Sigmoid colon (tissue), 7 donors: ENCODE results near the gene DCP1A. TPM values are rescaled to one million over a fixed set of nuclear protein-coding genes. Genes with fewer than 3 reads are reported as not detected.

Source experiments
- DNase-seq: peaks from one replicate; pipeline ENCODE4 v3.0.0-alpha.2; 2019
- H3K27ac ChIP-seq, 4 donors: fragments of 200-600 bp; sonication (generic); one replicate each; pipeline ENCODE4 v1.5.1; 2016 to 2019; ENCODE audit warnings: mild to moderate bottlenecking in 1 of 4
- H3K27me3 ChIP-seq, 3 donors: fragments of 200-600 bp; sonication (generic); one replicate each; pipeline ENCODE4 v1.5.1; 2019; ENCODE audit warnings: mild to moderate bottlenecking in 1 of 3
- H3K36me3 ChIP-seq, 4 donors: fragments of 200-600 bp; sonication (generic); one replicate each; pipeline ENCODE4 v1.5.1; 2016 to 2019
- H3K4me1 ChIP-seq, 4 donors: fragments of 200-600 bp; sonication (generic); one replicate each; pipeline ENCODE4 v1.5.1; 2017 to 2019
- H3K4me3 ChIP-seq, 4 donors: fragments of 200-600 bp; sonication (generic); one replicate each; pipeline ENCODE4 v1.5.1; 2017 to 2019; ENCODE audit warnings: mild to moderate bottlenecking in 2 of 4, moderate library complexity in 1 of 4
- H3K9me3 ChIP-seq, 4 donors: fragments of 200-600 bp in 3 of 4; sonication (generic) in 3 of 4; one replicate each; pipeline versions ENCODE4 v1.5.1 to v1.6.1; 2013 to 2019
- EP300 ChIP-seq, 4 donors: sonication (generic); formaldehyde crosslinking; IDR thresholded peaks; one replicate each; pipeline ENCODE4 v1.6.1; 2017; ENCODE audit warnings: antibody characterized with exemption in 4 of 4
- POLR2A ChIP-seq, 2 donors: fragments of 450-650 bp; IDR thresholded peaks; one replicate each; pipeline ENCODE4 v1.6.1; 2016; ENCODE audit warnings: antibody characterized with exemption in 2 of 2, mild to moderate bottlenecking in 2 of 2, moderate library complexity in 2 of 2
- POLR2AphosphoS5 ChIP-seq, 4 donors: sonication (generic); formaldehyde crosslinking; IDR thresholded peaks; one replicate each; pipeline ENCODE4 v1.6.1; 2017; ENCODE audit warnings: antibody characterized with exemption in 4 of 4
- WGBS, 2 donors: extraction: QIAGEN DNeasy Blood & Tissue Kit; methylation state at CpG; one replicate each; pipeline ENCODE4 v1.1.7; 2013; 5-methylcytosine and 5-hydroxymethylcytosine counted together
- intact Hi-C: fragments of 100-400 bp; cut with DNase I; formaldehyde crosslinking; loops from one replicate; pipeline ENCODE4 v1.15.1; 2023
- polyA plus RNA-seq, 3 donors: library from polyadenylated mRNA; stranded (reverse); fragments of 200-250 nt; gene quantifications; one replicate each; pipeline ENCODE4 v1.2.3, GENCODE V29; 2013
- total RNA-seq, 4 donors: library from RNA; depleted of rRNA; stranded (reverse); fragments of >200 nt; gene quantifications; one replicate each; pipeline ENCODE4 v1.1.0, GENCODE V29; 2016
- TF ChIP-seq, protein P1 (sequence below), 4 experiments: fragments of 450-650 bp in 3 of 4; fragments of 200-600 bp in 1 of 4; IDR thresholded peaks; one replicate each; pipeline ENCODE4 v1.5.1; 2016 to 2019; ENCODE audit warnings: antibody characterized with exemption in 4 of 4, mild to moderate bottlenecking in 3 of 4, moderate library complexity in 2 of 4
- donor health status: healthy with polysubstance abuse.
- donor health status: Bipolar disorder and iron deficiency.
- donor health status: healthy.

The DCP1A gene
- total and polyA plus RNA-seq, 7 donors = 4.8 to 32.7 (median 21.0) TPM

DNA sequence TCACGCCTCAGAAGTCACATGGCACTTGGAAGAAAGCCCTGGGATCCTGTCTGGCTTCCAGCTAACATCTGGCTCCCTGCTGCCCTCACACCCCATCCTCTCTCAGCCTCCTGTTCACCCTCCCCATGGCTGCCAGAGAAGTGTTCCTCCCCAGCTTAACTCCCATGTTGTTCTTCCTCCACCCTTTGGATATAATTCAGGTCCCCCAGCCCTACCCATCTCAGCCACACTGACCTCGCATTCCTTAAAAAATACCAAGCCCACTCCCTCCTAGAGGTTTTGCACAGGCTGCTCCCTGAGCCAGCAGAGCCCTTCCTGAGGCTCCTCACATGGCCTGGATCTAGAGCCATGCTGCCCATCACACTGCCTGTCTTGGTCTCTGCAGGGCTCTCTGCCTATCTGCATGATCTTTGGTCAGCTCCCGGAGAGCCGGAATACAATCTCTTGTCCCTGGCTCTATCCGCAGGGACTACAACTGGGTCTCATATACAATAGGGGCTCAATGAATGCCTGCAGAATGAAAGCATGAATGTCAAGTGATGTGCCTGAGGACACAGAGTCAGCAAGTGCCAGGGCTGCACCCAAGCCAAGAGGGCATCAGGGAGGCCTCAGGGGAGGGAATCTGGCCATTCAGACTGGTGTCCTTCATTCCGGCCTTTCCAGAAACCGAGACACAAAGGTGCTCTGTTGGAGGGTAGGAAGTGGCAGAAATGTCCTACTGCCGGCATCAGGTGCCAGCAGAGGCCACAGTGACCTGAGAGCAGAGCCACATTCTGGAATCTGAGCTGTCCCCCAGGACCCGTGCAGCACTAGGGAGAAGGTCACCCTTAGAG, 87.7 kb downstream of the DCP1A start:
- TF ChIP-seq POLR2A (IDR thresholded peaks at IDR 0.05) = no peak
- TF ChIP-seq, protein P1, sequence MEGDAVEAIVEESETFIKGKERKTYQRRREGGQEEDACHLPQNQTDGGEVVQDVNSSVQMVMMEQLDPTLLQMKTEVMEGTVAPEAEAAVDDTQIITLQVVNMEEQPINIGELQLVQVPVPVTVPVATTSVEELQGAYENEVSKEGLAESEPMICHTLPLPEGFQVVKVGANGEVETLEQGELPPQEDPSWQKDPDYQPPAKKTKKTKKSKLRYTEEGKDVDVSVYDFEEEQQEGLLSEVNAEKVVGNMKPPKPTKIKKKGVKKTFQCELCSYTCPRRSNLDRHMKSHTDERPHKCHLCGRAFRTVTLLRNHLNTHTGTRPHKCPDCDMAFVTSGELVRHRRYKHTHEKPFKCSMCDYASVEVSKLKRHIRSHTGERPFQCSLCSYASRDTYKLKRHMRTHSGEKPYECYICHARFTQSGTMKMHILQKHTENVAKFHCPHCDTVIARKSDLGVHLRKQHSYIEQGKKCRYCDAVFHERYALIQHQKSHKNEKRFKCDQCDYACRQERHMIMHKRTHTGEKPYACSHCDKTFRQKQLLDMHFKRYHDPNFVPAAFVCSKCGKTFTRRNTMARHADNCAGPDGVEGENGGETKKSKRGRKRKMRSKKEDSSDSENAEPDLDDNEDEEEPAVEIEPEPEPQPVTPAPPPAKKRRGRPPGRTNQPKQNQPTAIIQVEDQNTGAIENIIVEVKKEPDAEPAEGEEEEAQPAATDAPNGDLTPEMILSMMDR (IDR thresholded peaks at IDR 0.05) = no peak
- TF ChIP-seq POLR2AphosphoS5 (IDR thresholded peaks at IDR 0.05) = no peak
- no peak for TF ChIP-seq EP300 (IDR thresholded peaks at IDR 0.05)
- Histone ChIP-seq H3K4me3 (no peak overlapping the region), H3K36me3 (no peaks in the 10 kb centered on the region), H3K27me3 (no peaks in the 10 kb centered on the region), H3K9me3 (no peaks in the 10 kb centered on the region), H3K27ac (no peak overlapping the region), H3K4me1 (peaks cover 0 to 6% (median 5%) of the 10 kb centered on the region in 4 donors)
- 88 to 89% methylated on average over 9 of the region's 9 CpGs for WGBS, 2 donors
- DNase-seq = no peak
- intact Hi-C loops = no loop called here

DNA sequence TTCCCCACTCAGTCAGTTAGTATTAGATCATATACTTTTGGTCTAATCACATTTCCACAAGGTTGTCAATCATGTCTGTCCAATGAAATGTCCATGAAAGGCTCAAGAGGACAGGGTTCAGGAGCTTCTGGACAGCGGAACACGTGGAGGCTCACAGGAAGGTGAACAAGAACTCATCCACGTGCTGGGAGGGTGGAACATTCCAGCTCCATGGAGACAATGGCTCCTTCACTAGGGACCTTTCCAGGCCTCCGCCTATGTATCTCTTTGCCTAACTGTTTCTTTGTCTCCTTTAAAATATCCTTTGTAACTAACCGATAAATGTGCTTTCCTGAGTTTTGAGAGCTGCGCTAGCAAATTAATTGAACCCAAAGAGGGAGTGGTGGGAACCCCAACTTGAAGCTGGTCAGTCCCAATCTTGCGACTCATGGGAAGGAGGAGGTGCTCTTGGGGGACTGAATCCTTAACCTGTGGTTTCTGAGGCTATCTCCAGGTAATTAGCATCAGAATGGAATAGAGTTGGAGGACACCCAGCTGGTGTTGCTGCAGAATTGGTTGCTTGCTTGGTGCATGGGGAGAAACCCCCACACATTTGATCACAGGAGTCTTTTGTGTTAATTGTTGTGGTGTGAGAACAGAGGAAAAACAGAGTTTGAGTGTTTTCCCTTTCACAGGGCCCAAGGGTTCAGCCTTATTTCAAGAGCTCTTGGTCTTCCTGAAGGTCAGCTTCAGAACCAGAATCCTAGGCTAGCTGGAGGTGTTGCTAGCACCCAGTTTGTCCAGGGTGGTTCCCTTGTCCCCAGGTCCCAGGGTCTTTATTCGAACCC, 88.5 kb downstream of the DCP1A start:
- no peak overlapping the region for H3K4me3 ChIP-seq
- TF ChIP-seq POLR2AphosphoS5 (IDR thresholded peaks at IDR 0.05) (no peak), POLR2A (IDR thresholded peaks at IDR 0.05) (no peak), EP300 (IDR thresholded peaks at IDR 0.05) (no peak)
- TF ChIP-seq, protein P1 (IDR thresholded peaks at IDR 0.05) = no peak
- intact Hi-C loops = no loop called here

DNA sequence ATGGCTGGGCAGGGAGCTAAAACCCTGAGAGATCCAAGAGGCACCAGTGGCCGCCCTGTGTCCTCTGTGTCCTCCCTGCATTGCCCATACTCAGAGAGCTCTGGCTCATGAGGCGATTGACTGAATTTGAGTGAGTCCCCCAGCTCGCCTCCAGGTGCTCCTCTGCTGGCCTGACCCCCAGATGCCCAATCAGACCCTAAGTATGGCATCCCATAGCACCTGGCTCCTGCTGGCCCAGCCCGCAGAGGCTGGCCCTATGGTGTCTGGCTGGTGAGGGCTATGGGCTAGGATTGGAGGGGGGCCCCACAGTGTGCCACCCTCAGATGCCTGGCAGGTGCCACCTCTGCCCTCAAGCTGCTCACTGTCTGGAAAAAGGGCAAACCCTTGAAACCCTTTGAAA, 89.9 kb downstream of the DCP1A start:
- no peak for DNase-seq
- Histone ChIP-seq H3K9me3 (no peaks in the 10 kb centered on the region), H3K36me3 (no peaks in the 10 kb centered on the region), H3K27ac (no peak overlapping the region), H3K4me3 (no peak overlapping the region), H3K27me3 (no peaks in the 10 kb centered on the region), H3K4me1 (peaks cover 0 to 28% (median 26%) of the 10 kb centered on the region in 4 donors)
- no peak for TF ChIP-seq POLR2AphosphoS5 (IDR thresholded peaks at IDR 0.05)
- TF ChIP-seq EP300 (IDR thresholded peaks at IDR 0.05) = no peak
- no peak for TF ChIP-seq POLR2A (IDR thresholded peaks at IDR 0.05)
- TF ChIP-seq, protein P1 (IDR thresholded peaks at IDR 0.05) = no peak
- intact Hi-C loops = no loop called here
- WGBS, 2 donors = 97% methylated on average over 4 of the region's 4 CpGs

More for the DNA sequence above, 88.5 kb downstream of the DCP1A start:
- WGBS, 2 donors = 84 to 88% methylated on average over 8 of the region's 8 CpGs
- H3K9me3 ChIP-seq = no peaks in the 10 kb centered on the region
- H3K27me3 ChIP-seq = no peaks in the 10 kb centered on the region
- no peaks in the 10 kb centered on the region for H3K36me3 ChIP-seq
- H3K27ac ChIP-seq = no peak overlapping the region
- H3K4me1 ChIP-seq = peaks cover 0 to 14% (median 12%) of the 10 kb centered on the region in 4 donors
- DNase-seq = no peak

DNA sequence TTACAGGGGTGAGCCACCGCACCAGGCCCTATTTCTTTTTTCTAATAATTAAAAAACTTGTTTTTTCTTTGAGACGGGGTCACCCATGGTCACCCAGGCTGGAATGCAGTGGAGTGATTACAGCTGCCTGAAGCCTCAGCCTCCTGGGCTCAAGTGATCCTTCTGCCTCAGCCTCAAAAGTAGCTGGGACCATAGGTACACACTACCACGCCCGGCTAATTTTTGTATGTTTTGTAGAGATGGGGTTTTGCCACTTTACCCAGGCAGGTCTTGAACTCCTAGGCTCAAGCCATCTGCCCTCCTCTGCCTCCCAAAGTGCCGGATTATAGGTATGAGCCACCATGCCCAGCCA, 90.7 kb downstream of the DCP1A start:
- no peak for DNase-seq
- intact Hi-C loops = no loop called here
- Histone ChIP-seq H3K9me3 (no peaks in the 10 kb centered on the region), H3K4me3 (no peak overlapping the region), H3K36me3 (no peaks in the 10 kb centered on the region), H3K27ac (peak overlapping the region; percentile 86 to 94 (median 90)), H3K4me1 (peaks cover 0 to 36% (median 34%) of the 10 kb centered on the region in 4 donors), H3K27me3 (no peaks in the 10 kb centered on the region)
- TF ChIP-seq EP300 (IDR thresholded peaks at IDR 0.05) (no peak), POLR2A (IDR thresholded peaks at IDR 0.05) (no peak), POLR2AphosphoS5 (IDR thresholded peaks at IDR 0.05) (no peak)
- TF ChIP-seq, protein P1 (IDR thresholded peaks at IDR 0.05) = no peak
- WGBS, 2 donors = 84 to 88% methylated on average over 5 of the region's 5 CpGs
